Activated naive CD4-positive, alpha-beta T cell treated with Interleukin-2 at 50 U/mL for 16 hours (primary cell): Measurements from ENCODE around the gene EMC1.
A peak's percentile ranks its signal among the peaks of the same experiment; 100 is the strongest.
"Not testable (repeated sequence)": the region's sequence is repeated elsewhere in the genome, so short reads cannot be mapped to it uniquely, and the experiment has no call there.

Experiments
- DNase-seq: peaks from one replicate; pipeline ENCODE4 v3.0.0-alpha.2; 2020

EMC1 gene

GRCh38 chr1:19260211-19261138, 9.2 kb upstream of the EMC1 start:
- DNase-seq = no peak

- DNase-seq = no peak
Observed at GRCh38 chr1:19258353-19258752, 7.0 kb upstream of the EMC1 start.

GRCh38 chr1:19257178-19257914, 6.0 kb upstream of the EMC1 start:
- DNase-seq = peak; percentile 13

GRCh38 chr1:19256301-19256700, 5.0 kb upstream of the EMC1 start:
- DNase-seq = not testable (repeated sequence)

- DNase-seq = no peak
Observed at GRCh38 chr1:19255288-19255687, 4.0 kb upstream of the EMC1 start.

GRCh38 chr1:19254416-19254815, 3.1 kb upstream of the EMC1 start:
- no peak for DNase-seq

- peak; percentile 12 for DNase-seq
Observed at GRCh38 chr1:19250629-19251304, 557 bp downstream of the EMC1 start.

DNA sequence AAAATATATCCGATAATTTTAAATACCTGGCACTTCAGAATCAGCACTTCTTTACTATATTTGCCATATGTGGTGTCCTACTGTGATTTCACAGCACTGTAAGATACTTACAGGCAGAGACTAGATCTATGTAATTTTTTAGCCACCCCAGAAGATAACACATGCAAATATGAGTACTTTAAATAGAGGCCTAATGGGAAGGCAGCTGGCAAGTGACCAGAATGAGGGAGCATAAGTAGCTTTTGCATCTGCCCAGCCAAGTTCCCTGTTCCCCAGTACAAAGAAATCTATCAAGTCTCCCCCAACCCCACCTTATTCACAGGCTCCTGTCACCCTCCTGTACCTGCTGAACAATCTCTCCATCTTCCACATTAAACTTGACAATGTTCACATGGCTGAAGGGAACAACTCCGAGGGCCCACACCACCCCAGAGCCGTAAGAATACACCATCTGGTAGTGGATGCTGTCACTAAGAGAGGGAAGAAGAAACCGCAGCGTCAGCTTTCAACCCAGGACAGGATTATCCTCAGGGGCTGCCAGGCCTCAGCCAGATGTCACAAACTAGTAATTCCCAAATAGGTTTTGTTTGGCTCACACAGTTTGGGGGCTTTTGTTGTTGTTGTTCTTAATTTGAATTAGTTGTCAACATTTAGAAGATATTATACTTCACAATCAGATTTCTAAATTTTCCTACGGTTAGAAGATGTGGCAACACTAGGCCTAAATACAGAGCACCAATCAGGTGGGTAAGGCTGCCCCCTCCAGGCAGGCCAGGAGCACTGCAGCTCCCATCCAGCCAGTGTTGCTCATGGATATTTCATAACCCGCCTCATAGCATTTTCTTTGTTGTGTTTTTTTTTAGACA, 10.4 kb downstream of the EMC1 start:
- DNase-seq = peak; percentile 72

- DNase-seq = no peak
Observed at GRCh38 chr1:19239876-19240275, 11.4 kb downstream of the EMC1 start.

- no peak for DNase-seq
Observed at GRCh38 chr1:19234224-19234623, 17.1 kb downstream of the EMC1 start.

- DNase-seq = no peak
Observed at GRCh38 chr1:19232524-19232846, 18.8 kb downstream of the EMC1 start.

DNA sequence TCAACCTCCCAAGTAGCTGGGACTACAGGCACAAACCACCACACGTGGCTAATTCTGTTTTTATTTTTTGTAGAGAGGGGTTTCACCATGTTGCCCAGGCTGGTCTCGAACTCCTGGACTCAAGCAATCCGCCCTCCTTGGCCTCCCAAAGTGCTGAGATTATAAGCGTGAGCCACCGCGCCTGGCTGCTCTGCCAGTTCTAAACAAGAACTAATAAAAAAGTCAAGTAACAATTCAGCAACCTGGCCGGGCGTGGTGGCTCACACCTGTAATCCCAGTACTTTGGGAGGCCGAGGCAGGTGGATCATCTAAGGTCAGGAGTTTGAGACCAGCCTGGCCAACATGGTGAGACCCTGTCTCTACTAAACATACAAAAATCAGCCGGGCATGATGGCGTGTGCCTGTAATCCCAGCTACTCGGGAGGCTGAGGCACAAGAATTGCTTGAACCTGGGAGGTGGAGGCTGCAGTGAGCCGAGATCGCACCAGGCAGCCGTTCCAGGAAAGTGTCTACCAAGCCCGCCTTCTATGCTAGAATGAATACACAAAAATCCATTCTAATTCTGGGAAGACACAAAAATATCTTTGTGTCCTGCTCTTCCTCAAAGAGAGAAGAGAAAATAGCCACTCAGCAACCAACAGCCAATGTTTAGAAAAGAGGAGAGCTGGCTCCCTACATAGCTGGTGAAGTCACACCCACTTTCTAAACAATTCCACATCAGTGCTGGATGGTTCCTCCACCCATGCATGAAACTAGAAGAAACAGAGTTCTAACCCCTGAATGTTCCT, 19.4 kb downstream of the EMC1 start:
- DNase-seq = not testable (repeated sequence)

GRCh38 chr1:19229828-19230325, 21.4 kb downstream of the EMC1 start:
- DNase-seq = no peak

DNA sequence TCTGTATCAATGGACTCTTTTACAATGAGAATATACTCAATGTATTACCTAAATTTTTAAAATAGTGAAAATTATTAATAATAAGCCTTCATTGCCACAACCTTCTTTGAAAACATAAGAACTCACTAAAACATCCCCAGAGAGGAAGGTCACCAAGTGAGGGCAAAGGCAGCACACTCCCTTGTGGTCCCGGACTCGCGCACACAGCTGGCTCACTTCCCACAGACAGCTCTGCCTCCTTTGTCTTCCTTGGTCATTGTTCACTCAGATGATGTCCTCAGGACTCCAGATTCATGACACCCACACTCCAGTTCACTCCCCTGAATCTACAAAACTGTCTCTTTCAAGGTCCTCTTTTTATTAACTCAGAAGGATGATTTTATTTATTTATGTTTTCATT, 22.1 kb downstream of the EMC1 start:
- DNase-seq = no peak

- no peak for DNase-seq
Observed at GRCh38 chr1:19222979-19223824, 28.1 kb downstream of the EMC1 start.

GRCh38 chr1:19222573-19222972, 28.8 kb downstream of the EMC1 start:
- no peak for DNase-seq

GRCh38 chr1:19220991-19221390, 30.3 kb downstream of the EMC1 start:
- DNase-seq = no peak

GRCh38 chr1:19220080-19220846, 31.1 kb downstream of the EMC1 start:
- no peak for DNase-seq

DNA sequence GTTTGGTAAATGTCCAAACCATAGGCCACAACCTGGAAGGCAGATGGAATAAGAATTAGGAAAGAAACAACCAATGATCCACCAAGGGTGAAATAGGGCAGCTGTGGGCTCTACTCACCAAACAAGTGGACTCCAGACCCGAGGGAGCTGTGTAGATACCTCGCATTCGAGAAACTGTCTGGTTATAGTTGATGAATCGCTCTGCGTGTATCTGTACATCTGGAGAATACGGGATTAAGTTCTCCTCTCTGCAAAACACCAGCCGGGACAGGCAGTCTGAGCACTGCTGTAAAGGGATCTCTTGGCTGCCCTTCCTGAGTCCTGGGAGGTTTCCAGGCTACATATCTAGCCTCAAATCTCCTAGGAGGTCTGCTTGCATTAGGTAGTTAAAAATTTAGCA, 31.9 kb downstream of the EMC1 start:
- DNase-seq = no peak

GRCh38 chr1:19216585-19216984, 34.7 kb downstream of the EMC1 start:
- not testable (repeated sequence) for DNase-seq
